ENCODE measurements around the gene SLC9C2.
"Not testable (repeated sequence)": the region's sequence is repeated elsewhere in the genome, so short reads cannot be mapped to it uniquely, and the experiment has no call there.

The SLC9C2 gene

DNA sequence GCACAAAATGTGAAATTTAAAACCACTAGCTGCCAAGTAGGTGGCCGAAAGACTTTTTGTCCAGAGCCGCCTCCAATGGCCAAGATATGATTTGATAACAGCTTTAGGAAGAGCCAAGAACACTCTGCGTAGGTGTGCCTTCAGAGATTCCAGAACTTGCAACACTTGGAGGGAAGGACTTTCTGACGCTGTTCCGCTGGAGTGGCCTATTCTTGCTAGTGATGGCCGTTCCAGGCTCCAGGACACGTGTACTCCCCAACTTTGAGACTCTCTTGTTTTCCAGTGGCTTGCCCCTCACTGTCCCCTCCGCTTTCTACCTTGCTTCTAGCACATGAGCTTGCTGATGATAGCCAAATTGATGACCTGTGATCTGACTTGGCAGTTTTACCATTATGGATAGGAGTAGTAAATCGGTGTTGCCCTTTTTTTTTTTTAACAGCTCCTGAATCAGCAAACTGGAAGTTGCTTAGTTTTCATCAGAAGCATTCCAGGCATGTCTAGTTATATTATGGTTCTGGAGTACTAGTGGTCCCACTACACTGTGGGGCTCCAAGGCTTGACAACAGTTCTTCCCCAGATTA is 124.7 kb downstream of the SLC9C2 start:
- DNase-seq: no peak

DNA sequence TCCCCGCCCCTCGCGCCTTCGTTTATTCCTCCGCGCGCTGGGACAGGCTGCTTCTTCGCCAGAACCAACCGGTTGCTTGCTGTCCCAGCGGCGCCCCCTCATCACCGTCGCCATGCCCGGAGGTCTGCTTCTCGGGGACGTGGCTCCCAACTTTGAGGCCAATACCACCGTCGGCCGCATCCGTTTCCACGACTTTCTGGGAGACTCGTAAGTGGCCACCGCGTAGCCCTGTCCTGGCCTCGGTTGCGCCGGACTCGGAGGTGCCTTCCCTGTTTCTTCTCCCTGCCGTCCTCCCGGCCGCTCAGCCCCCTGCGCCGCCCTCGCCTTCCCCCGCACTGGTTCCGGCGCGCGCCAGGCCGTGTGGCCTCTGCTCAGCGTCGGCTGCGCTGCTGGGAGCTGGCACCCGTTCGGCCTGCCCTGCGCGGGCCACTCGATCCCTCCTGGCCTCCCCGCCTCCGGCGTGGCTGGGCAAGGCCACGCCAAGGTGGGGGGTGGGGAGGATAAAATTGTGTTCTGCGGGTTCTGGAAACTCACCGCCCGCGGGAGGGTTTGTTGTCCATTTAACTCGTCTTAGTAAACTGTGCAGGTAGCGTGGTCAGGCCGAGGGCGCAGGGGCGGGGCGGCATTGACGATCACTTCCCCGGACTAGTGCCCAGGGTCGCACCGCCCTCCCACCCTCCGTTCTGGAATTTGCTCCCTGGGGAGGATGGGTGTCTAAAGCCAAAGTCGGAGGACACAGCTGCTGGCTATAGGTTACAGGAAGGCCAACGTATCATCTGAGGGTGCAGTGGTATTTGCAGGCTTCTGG is 125.4 kb downstream of the SLC9C2 start, which contains the start of gene PRDX6:
Gene PRDX6, plus strand, starts transcription at position 50 of the 808 bp plus-strand sequence. Its CDS starts 63 bp downstream, at position 113.
- DNase-seq: peak; percentile 31 to 78 (median 36)

DNA sequence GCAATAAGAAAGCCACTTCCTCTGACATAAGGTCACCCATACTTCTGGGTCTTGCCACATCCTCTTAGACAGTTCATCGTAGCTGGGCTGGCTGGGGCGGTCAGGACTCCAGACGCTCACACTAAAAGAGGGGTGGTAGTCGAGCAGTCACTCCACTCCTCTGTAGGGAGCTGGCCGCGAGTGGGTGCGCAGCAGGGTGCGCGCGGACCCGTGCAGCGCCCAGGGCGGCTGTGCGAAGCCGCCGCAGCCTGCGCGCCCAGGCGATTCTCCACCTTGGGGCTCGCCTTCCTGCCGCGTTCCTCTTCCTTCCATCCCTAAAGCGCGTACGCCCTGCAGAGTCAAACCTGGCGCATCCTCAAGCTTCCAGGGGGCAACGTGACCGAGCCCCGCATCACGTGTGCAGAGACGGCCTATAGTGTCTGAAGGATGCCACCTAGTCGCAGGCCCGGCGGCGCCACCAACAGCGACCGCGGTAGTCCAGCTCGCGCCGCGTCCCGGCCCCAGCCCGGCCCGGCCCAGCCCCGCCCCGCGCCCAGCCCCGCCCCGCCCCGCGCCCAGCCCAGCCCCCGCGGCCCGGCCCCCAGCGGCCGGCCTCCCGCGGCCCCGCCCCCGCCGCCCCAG is 126.1 kb downstream of the SLC9C2 start:
- DNase-seq: peak; percentile 47 to 79 (median 76)

DNA sequence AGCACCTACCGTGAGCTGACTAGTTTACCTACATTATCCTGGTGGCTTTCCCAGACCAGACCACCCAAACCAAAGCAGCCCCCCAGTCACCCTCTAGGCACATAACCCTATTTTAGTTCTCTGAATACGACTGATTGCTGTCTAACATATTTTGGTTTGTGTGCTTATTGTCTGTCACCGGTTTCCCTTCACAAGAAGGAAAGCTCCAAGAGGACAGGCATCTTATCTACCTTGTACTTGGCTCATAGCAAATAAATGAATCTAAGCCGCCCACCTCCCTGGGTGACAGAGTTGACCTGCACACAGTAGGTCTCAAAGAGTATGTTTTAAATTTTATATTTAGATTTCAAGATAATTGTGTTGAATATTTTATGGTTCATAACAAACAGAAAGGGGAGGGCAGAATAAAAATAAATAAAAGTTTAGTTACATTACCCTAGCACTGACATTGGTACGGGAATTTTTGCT is 126.6 kb downstream of the SLC9C2 start:
- DNase-seq: no peak

DNA sequence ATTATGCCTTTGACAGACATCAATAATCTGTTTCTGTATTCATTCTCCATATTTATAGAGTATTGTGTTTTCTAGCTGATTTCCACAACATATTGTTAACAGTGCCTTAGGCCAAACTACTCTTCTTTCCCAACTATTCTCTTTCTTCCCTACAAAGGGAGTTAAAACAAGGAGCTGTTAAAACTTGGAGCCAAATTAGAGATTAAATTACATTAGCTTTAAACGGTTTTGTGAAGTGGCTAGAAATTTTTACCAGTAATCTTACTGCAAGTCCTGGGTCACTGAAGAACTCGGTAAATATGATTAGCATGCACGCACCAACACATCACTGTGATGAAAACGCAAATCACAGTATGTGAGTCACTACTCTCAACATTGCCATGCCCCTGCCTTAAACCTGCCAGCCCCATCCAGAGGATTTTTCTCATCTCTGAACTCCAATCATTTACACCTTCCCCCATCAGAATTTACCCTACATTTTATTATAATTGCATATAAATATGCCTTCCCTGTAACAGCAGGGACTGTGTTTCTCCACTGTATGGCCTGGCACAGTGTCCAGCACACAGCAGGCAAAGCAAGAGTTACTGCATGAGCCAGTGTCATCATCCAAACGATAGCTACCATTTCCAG is 127.2 kb downstream of the SLC9C2 start:
- DNase-seq: peak in 1 of 4 experiments; percentile 3

DNA sequence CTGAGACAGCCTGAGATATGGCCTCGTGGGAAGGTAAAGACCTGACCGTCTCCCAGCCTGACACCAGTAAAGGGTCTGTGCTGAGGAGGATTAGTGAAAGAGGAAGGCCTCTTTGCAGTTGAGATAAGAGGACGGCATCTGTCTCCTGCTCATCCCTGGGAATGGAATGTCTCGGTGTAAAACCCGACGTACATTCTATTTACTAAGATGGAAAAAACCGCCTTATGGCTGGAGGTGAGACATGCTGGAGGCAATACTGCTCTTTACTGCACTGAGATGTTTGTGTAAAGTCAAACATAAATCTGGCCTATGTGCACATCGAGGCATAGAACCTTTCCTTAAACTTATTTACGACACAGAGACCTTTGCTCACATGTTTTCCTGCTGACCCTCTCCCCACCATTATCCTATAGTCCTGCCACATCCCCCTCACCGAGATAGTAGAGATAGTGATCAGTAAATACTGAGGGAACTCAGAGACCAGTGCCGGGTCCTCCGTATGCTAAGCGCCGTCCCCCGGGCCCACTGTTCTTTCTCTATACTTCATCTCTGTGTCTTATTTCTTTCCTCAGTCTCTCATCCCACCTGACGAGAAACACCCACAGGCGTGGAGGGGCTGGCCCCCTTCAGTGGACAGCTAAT is 128.0 kb downstream of the SLC9C2 start:
- DNase-seq: not testable (repeated sequence)

DNA sequence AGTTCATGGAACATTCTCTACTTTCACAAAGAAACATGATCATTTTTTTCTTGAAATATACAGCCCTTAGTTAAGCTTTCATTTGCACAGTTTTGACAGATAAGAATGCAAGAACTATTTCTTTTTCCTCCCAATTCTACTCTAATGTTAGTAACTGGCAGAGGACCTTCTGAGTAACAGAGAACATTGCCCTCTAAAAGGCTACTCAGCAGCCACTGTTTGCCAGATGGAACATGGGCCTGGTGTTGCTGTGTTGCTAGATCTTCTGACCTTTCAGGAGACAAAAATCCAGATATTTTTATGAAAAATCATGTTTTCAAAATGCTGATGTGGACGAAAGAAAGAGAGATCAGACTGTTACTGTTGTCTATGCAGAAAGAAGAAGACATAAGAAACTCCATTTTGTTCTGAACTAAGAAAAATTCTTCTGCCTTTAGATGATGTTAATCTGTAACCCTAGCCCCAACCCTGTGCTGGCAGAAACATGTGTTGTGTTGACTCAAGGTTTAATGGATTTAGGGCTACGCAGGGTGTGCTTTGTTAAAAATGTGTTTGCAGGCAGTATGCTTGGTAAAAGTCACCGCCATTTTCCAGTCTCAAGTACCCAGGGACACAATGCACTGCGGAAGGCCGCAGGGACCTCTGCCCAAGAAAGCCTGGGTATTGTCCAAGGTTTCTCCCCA is 128.6 kb downstream of the SLC9C2 start:
- no peak for DNase-seq

DNA sequence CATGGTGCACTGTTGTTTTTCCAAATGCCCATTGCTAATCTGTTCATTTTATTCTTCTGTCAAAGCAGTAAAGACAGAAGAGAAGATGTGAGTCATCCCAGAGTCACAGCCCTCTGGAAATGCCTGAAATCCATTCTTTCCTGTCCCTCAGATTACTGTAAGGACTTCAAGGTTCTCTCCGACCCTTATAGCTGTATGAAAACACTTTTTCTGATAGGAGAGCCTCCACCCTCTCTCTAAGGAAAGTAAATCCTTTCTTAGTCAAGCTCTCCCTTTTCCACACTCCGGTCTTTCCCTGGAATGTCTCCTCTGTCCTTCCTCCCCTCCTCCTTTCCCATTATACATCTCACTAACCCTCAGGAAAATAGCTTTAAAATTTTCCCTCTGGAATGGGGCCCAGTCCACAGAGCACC is 129.3 kb downstream of the SLC9C2 start:
- DNase-seq: no peak

DNA sequence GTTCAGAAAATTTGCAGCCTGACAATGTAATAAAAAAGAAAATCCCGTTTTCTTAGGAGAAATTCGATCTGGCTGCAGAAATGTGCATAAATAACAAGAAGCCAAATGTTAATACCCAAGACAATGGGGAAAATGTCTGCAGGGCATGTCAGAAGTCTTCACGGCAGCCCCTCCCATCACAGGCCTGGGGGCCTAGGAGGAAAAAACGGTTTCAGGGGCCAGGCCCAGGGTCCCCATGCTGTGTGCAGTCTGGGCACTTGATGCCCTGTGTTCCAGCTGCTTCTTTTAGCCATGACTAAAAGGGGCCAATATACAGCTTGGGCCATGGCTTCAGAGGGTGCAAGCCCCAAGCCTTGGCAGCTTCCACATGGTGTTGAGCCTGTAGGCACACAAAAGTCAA is 132.3 kb downstream of the SLC9C2 start:
- no peak for DNase-seq

DNA sequence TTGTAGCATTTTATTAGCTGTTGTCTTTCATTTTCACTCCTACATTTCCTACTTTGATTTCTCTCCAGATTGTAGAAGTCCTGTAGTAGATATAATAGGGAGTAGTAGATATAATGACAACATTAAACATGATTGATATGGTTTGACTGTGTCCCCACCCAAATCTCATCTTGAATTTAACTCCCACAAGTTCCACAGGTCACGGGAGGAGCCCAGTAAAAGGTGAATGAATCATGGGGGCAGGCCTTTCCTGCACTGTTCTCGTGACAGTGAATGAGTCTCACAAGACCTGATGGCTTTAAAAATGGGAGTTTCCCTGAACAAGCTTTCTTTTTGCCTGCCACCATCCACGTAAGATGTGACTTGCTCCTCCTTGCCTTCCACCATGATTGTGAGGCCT is 133.2 kb downstream of the SLC9C2 start:
- DNase-seq: no peak

DNA sequence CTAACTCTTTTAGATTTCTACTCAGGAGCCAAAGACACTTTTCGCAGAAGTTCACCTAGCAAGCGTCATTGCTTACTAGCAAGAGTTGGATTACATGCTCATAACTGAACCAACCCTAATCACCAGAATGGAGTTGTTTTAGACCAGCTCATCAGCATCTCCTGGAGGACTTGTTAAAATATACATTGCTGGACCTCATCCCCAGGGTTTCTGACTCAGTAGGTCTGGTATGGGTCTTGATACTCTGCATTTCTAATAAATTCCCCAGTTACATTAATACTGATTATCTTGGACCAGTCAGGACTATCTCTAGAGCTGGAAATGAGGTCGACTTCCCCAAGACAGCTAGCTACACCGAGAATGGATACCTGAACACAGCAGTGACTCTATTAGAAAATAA is 135.4 kb downstream of the SLC9C2 start:
- no peak for DNase-seq

DNA sequence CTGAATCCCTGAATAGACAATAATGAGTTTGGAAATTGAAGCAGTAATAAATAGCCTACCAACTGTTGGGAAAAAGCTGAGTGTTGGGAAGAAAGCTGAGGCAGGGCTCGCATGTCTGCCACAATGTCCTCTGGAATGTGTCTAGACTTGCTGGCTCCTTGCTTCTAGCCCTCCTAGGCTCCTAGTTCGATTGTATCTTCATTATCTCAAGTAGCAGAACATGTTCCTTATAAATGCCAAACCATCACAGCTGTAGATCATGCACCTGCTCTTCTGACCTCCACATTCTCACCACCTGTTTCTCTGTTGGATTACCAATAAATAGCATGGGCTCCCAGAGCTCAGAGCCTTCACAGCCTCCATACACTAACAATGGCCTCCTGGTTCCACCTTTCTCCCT is 138.7 kb downstream of the SLC9C2 start:
- DNase-seq: not testable (repeated sequence)

DNA sequence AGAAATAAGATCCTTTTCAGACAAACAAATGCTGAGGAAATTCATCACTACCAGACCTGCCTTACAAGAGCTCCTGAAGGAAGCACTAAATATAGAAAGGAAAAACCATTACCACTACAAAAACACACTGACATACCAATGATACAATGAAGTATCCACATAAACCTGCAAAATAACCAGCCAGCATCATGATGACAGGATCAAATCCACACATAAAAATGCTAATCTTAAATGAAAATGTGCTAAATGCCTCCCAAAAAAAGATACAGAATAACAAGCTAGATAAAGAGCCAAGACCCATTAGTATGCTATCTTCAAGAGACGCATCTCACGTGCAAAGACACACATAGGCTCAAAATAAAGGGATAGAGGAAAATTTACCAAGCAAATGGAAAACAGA is 140.2 kb downstream of the SLC9C2 start:
- not testable (repeated sequence) for DNase-seq

DNA sequence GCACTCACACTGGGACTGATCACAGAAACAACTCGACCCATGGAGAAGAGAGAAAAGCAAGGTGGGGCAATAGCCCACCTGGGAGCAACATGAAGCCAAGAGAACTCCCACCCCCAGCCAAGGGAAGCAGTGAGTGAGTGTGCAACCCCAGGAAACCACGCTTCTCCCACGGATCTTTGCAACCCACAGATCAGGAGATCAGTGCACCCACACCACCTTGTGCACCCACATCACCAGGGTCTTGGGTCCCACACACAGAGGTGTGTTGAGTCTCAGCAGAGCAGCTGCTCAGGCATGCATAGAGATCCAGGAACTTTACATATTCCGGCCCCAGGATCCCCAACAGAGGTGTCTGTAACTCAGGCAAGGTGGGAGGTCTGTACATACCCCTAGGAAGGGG is 143.0 kb downstream of the SLC9C2 start:
- DNase-seq: no peak

DNA sequence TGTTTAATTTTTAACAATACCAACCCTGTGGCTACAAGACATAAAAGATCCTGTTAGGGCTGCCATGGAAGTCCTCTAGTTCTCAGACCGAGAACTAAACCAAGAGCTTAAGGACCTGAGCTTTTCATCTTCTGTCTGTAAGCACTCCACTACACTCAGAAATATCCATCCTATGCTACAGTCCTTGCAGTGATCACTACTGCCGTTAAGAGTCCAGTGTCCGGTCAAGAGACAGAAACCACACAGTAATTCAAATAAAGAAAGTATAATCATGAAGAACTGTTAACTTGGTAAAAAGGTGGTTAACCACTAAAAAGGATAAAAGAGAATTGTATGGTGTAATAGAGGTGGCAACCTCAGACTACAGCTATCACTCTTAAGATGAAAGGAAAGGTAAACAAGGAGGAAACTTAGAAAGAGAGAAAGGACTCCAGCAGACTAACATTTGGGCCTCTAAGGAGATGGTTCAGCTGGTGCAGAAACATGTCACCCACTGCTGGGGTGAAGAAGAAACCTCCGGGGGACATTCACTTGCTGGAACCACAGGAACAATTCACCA is 147.8 kb downstream of the SLC9C2 start:
- DNase-seq: no peak

DNA sequence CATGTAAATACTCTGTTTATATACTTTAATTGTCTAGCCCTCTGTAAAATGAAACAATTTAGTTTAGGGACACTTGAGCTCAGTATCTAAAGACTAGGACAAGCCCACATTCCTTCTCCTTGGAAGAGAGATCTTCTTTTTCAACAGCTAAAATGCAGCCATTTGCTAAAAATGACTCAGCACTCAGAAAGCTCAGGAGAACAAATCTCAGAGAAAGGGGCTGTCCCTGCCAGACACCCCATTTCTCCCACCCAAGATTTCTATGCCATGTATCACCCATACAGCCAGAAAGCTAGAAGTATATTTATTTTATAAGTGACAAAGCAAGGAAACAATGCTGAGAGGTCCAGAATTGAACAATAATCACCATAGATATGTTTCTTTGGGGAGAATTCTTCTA is 148.9 kb downstream of the SLC9C2 start:
- DNase-seq: no peak

DNA sequence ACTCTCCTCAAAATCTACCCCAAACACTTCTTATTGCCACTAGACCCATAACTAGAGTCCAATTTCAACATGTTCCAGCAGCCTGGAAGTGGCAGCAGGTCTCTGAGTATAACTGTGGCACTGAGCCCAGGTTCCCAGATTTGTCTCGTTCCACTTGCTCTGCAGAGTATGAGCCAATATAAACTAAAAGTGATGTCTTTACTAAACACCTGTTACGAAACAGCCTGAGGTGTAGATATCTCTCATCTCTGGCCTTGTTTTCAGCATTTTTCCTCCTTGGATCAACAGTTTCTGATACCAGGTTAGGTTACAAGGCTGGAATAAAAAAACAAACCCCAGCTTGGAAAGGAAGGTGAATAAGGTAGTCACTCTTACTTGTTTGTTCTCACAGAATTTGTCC is 150.9 kb downstream of the SLC9C2 start:
- no peak for DNase-seq

All from activated CD4-positive, CD25-positive, alpha-beta regulatory T cell (primary cell).